Stimulated activated CD4-positive, alpha-beta T cell treated with anti-CD3 and anti-CD28 coated beads, Interleukin-15, amount 100 ng/mL, for 24 hours (primary cell): ENCODE data around the gene FILIP1L.
"Not testable (repeated sequence)": the region's sequence is repeated elsewhere in the genome, so short reads cannot be mapped to it uniquely, and the experiment has no call there.

Experiments
- DNase-seq: peaks from one replicate; pipeline ENCODE4 v3.0.0-alpha.2; 2020

Gene FILIP1L

DNA sequence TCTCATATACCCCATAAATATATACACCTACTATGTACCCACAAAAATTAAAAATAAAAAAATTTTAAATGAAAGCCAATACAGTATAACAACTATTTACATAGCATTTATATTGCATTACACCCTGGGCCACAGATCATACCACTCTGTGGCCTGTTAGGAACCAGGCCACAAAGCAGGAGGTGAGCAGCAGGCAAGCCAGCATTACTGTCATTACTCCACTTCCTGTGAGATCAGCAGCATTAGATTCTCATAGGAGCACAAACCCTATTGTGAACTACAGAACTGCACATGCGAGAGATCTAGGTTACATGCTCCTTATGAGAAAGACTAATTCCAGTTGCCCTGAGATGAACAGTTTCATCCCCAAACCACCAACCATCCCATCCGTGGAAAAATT is 17.4 kb downstream of the FILIP1L start:
- no peak for DNase-seq

DNA sequence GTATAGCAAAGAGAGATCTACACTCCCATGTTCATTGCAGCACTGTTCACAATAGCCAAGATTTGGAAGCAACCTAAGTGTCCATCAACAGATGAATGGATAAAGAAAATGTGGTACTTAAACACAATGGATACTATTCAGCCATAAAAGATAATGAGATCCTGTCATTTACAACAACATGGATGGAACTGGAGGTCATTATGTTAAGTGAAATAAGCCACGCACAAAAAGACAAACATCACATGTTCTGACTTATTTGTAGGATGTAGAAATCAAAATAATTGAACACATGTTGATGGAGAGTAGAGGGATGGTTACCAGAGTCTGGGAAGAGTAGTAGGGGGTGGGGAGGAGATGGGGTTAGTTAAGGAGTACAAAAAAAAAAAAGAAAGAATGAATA is 18.0 kb downstream of the FILIP1L start:
- not testable (repeated sequence) for DNase-seq

DNA sequence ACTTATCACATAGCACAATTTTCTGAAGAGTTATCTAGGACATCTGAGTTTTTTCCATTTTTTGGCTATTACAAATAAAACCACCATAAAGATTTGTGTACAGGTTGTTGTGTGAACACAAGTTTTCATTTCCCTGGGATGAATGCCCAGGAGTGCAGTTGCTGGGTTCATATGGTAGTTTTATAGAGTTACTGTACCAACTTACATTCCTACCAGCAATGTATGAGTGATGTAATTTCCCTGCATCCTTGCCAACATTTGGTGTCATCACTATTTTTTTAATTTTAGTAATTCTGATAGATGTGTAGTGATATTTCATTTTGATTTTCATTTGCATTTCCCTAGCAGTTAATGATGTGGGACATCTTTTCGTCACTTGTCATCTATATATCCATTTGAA is 20.5 kb downstream of the FILIP1L start:
- DNase-seq, result no peak

DNA sequence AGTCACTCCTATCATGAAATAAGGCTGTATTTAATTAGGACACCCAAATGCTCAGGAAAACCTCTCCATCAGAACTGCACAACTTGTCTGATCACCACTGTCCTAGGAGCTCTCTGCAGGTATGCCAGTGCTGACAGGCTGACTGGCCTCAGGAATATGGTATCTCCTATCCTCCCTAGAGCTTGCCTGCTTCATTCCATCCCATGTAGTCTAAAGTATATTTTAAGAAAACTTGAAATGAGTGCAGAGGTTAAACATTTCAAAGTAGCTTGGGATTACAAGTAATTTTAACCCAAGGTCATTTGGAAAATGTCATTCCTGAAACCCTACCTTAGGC is 23.7 kb downstream of the FILIP1L start:
- no peak for DNase-seq

DNA sequence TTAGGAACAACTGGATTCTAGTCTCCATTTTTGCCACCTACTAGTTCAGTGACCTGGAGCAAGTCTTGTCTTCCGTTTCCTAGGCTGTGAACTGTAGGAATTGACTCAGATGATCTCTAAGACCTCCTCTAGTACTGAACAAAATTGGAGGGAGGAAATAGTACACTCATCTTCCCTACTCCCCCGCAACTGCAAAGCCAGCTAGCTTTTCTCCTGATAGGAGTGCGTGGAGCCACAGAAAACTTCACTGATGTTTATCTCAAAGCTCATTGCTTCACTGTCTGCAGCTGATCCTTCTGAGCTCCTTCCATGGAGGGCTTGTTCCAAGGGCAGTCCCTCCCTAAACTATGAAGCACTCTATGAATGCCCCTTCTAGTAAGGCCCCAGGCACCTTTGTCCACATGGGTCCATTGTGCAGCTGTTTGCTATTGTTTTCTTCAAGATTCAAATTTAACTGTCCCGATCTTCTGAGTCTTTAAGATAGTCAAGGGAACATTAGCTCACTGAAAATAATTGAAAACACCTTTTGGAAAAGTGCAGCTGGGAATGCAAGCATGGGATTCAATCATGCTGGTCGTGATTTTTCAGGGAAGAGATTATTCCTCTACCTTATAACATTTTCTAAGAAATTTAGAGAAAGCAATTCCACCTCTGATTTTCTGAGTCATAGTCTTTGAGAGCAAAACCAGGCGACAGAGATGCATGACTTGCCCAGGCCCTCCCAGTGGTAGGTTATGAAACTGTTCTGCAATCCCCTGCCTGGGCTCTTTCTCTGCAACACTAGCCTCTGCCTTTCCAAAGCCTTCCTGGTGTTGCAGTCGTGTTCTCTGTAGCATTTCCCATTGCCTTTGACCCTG is 24.3 kb downstream of the FILIP1L start:
- DNase-seq, result peak; percentile 31

- DNase-seq, result no peak
Measured at GRCh38 chr3:100088735-100089368, 25.4 kb downstream of the FILIP1L start.

GRCh38 chr3:100087198-100087597 is 27.1 kb downstream of the FILIP1L start:
- no peak for DNase-seq

DNA sequence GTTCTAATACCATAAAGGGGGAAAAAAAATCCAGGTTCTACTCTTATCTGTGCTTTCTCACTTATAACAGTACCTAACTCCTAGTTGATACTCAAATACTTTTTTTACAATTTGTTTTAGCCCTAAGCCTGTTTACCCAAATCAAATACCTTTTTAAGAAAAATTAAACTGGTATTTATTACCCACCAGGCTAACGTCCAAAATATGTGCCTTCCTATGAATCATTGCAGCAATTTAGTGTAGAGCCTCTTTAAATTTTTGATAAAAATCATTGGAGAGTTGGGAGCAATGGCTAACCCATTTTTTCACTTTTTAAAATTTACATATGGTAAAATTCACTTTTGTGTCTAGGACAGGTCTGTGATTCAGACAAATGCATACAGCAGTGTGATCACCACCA is 27.9 kb downstream of the FILIP1L start:
- DNase-seq, result no peak

DNA sequence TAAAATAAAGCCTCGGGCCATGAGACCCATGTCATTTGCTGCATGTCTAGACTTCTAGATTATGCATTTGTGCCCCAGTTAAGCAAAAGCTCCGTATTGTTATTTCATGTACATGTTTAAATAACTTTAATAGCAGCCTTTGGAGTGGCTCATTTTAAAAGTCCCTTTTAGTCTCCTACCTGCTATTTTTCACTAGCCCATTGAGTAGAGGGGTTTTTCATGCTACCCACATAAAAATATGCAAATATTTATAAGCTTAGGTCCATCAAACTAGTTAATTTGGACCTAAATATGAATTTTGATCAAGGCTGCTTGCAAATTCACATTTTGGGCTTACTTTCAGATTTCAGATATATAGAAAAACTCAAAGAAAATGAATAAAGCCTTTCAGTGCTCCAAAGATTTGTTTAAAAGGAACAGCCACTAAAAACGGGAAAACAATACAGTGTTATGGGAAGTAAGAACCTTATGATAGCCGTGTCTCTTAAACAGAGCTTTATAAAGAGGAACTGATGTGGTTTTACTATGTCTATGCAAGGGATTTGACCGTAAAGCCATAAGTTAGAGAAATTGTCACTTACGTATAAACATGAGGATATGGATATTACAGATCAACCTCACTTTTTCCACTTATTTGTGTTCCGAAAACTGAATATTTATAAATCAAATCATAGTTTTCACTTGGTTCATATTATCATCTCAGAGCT is 30.0 kb downstream of the FILIP1L start:
- DNase-seq, result no peak

- DNase-seq, result no peak
Measured at GRCh38 chr3:100083209-100083608, 31.1 kb downstream of the FILIP1L start.

DNA sequence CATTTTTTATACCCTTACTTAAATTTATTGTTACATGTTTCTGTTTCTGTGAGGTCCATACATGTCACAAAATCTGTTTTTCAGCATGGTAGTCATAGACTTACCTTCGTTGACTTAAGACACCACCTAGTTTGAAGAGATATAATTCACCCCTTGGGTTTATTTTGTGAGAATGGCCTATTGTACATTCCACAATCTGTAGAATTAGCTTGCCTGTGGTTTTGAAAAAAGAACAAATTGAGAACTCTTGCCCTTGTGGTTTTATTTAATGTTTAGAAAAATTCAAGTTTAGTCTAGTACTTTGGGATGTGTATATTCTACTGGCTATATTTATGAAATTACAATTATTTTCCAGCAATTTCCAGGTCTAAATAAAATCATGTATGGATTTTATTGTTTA is 31.6 kb downstream of the FILIP1L start:
- DNase-seq, result no peak

- DNase-seq, result no peak
Measured at GRCh38 chr3:100081986-100082692, 32.2 kb downstream of the FILIP1L start.

DNA sequence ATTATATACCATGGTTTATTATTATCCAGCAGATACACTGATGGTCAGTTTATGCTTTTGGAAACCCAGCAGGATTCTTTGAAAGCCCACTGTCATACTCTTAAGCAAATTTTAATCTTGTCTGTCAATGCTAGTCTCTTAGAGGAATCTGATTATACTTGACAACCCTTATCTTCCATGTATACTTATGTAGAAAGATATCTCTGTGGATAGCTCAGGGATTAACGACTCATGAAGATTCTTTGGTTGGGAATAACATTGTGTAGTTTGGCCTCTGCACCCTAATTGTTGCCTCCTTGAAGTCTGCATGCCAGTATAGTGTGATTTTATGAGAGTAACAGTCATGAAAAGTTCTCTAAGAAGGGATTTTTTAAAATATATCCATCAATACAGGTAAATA is 33.0 kb downstream of the FILIP1L start:
- DNase-seq, result no peak

- no peak for DNase-seq
Measured at GRCh38 chr3:100080573-100080972, 33.7 kb downstream of the FILIP1L start.

- DNase-seq, result no peak
Measured at GRCh38 chr3:100079328-100079727, 35.0 kb downstream of the FILIP1L start.

- DNase-seq, result no peak
Measured at GRCh38 chr3:100076731-100077529, 37.4 kb downstream of the FILIP1L start.

GRCh38 chr3:100075851-100076730 is 38.2 kb downstream of the FILIP1L start:
- no peak for DNase-seq

DNA sequence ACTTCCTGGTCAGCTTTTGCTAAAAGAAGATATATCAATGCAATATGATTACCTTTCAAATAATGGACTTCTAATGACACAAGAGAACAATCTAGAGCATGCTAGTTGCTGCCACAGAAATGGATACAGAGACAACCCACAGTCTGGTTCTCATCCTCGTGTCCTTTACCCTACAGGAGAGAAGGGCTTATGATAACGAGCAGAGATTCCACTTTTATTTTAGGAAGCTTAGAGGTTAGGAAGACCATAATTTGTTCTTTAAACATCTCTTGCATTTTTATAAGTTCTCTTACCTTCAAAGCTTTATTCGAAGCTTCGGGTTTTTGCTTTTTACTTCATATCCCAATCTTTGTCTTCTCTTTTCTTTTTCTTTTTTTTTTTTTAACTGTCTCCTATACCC is 39.1 kb downstream of the FILIP1L start:
- DNase-seq, result no peak

- DNase-seq, result peak; percentile 22
Measured at GRCh38 chr3:100073714-100074307, 40.5 kb downstream of the FILIP1L start.

GRCh38 chr3:100073049-100073713 is 41.1 kb downstream of the FILIP1L start:
- DNase-seq, result no peak
